HCT116 (cell line): Measurements from ENCODE around the gene CMIP. TPM values are rescaled to one million over a fixed set of nuclear protein-coding genes. Genes with fewer than 3 reads are reported as not detected.

Experiments
- ATAC-seq: fragments of 200-7000 bp; cut with Tn5 transposase; 2 replicates; pipeline ENCODE4 v1.9.1; 2020; ENCODE audit warnings: mild to moderate bottlenecking, moderate library complexity
- BruUV-seq: library from RNA; stranded (reverse); fragments of 400-500 nt; replicated peaks from 2 replicates; lab custom pipeline; 2021; lab: Mats Ljungman, UMichigan
- CTCF ChIA-PET: fragments of 300-600 bp; sonication (Branson Sonifier 250); formaldehyde crosslinking; loops from one replicate; lab custom pipeline; 2021; ENCODE audit warnings: antibody characterized with exemption; lab: Charles Lee
- POLR2A ChIA-PET: fragments of 300-600, 350-600 bp; sonication (Branson Sonifier 250); formaldehyde crosslinking; loops from one replicate; lab custom pipeline; 2021; ENCODE audit warnings: antibody characterized with exemption; lab: Charles Lee
- RAD21 ChIA-PET, 2 experiments: fragments of 300-600 bp; sonication (Branson Sonifier 250); formaldehyde crosslinking; loops; one replicate each; lab custom pipeline; 2023; ENCODE audit warnings: low total read pairs in 2 of 2; ENCODE audit not compliant: uncharacterized antibody in 2 of 2, unreplicated experiment in 2 of 2, low non-redundant PET in 1 of 2; lab: Charles Lee
- DNase-seq: peaks from one replicate; pipeline ENCODE4 v3.0.0-alpha.2; 2010; ENCODE audit warnings: low read depth, low spot score
- H2AFZ ChIP-seq: fragments of 200-600 bp; shearing (Covaris generic), sonication (generic); 2 replicates; pipeline ENCODE4 v1.6.1; 2017; ENCODE audit warnings: low read depth, mixed run types, mixed read lengths, antibody characterized with exemption, low read length; ENCODE audit not compliant: poor library complexity, severe bottlenecking
- H3K27ac ChIP-seq: 2 replicates; pipeline ENCODE4 v1.5.1; 2012; ENCODE audit warnings: low read depth, low read length
- H3K27me3 ChIP-seq: fragments of 200-600 bp; sonication (generic); 2 replicates; pipeline ENCODE4 v1.6.1; 2016; ENCODE audit warnings: mixed run types, low read length, mixed read lengths; ENCODE audit not compliant: insufficient read depth
- H3K36me3 ChIP-seq, 2 experiments: fragments of 200-500 bp in 1 of 2; fragments of 200-600 bp in 1 of 2; sonication (Bioruptor generic) in 1 of 2; sonication (generic) in 1 of 2; 2 replicates each; pipeline versions ENCODE4 v1.5.1 to v1.6.1; 2014 to 2016; ENCODE audit warnings: low read length in 2 of 2, inconsistent platforms in 1 of 2, mixed read lengths in 1 of 2, mixed run types in 1 of 2; ENCODE audit not compliant: insufficient read depth in 2 of 2, control insufficient read depth in 1 of 2
- H3K4me1 ChIP-seq, 2 experiments: fragments of 200-600 bp in 1 of 2; sonication (generic) in 1 of 2; 2 replicates each; pipeline versions ENCODE4 v1.5.1 to v1.6.1; 2012 to 2017; ENCODE audit warnings: low read length in 2 of 2, inconsistent platforms in 1 of 2, mild to moderate bottlenecking in 1 of 2, mixed read lengths in 1 of 2, mixed run types in 1 of 2, moderate library complexity in 1 of 2; ENCODE audit not compliant: insufficient read depth in 2 of 2, control insufficient read depth in 1 of 2
- H3K4me2 ChIP-seq: fragments of 200-600 bp; sonication (generic); 2 replicates; pipeline ENCODE4 v1.6.1; 2017; ENCODE audit warnings: mixed run types, low read length, mixed read lengths
- H3K4me3 ChIP-seq, 2 experiments: fragments of 200-600 bp in 1 of 2; sonication (generic) in 1 of 2; replicated peaks in 1 of 2; 2 replicates each; pipeline ENCODE4 v1.5.1; 2011 to 2016; ENCODE audit warnings: low read length in 2 of 2, control low read depth in 1 of 2, low read depth in 1 of 2, mild to moderate bottlenecking in 1 of 2, mixed read lengths in 1 of 2, mixed run types in 1 of 2
- H3K79me2 ChIP-seq: fragments of 200-600 bp; sonication (generic); 2 replicates; pipeline ENCODE4 v1.6.1; 2017; ENCODE audit warnings: mild to moderate bottlenecking, mixed run types, low read length, moderate library complexity, mixed read lengths; ENCODE audit not compliant: insufficient read depth
- H3K9ac ChIP-seq: fragments of 200-600 bp; sonication (generic); 2 replicates; pipeline ENCODE4 v1.6.1; 2016; ENCODE audit warnings: low read length, mixed read lengths
- H3K9me2 ChIP-seq: fragments of 200-600 bp; sonication (generic), shearing (Covaris generic); 2 replicates; pipeline ENCODE4 v1.6.1; 2017; ENCODE audit warnings: mixed run types, mild to moderate bottlenecking, moderate library complexity; ENCODE audit not compliant: insufficient read depth
- H3K9me3 ChIP-seq, 2 experiments: fragments of 200-500 bp in 1 of 2; fragments of 200-600 bp in 1 of 2; sonication (Bioruptor generic) in 1 of 2; sonication (generic) in 1 of 2; 2 replicates each; pipeline ENCODE4 v1.6.1; 2014 to 2017; ENCODE audit warnings: low read length in 2 of 2, mixed read lengths in 2 of 2, inconsistent platforms in 1 of 2, low read depth in 1 of 2, mild to moderate bottlenecking in 1 of 2, mixed run types in 1 of 2, moderate library complexity in 1 of 2; ENCODE audit not compliant: control insufficient read depth in 1 of 2, insufficient read depth in 1 of 2
- H4K20me1 ChIP-seq: fragments of 200-600 bp; sonication (generic), shearing (Covaris generic); 2 replicates; pipeline ENCODE4 v1.6.1; 2017; ENCODE audit warnings: mixed run types, mild to moderate bottlenecking, moderate library complexity; ENCODE audit not compliant: insufficient read depth
- ATF3 ChIP-seq: IDR thresholded peaks from 2 replicates; pipeline ENCODE4 v1.6.1; 2012
- CBX3 ChIP-seq: IDR thresholded peaks from 2 replicates; pipeline ENCODE4 v1.6.1; 2012; ENCODE audit warnings: low read depth
- CEBPB ChIP-seq: IDR thresholded peaks from 2 replicates; pipeline ENCODE4 v1.6.1; 2012; ENCODE audit warnings: low read depth
- CTCF ChIP-seq, 3 experiments: fragments of 200-600 bp in 1 of 3; sonication (generic) in 1 of 3; IDR thresholded peaks in 2 of 3; conservative IDR thresholded peaks in 1 of 3; 2 replicates each; pipeline ENCODE4 v1.5.1; 2012 to 2017; ENCODE audit warnings: low read depth in 2 of 3, low read length in 2 of 3, antibody characterized with exemption in 1 of 3, borderline replicate concordance in 1 of 3, control low read depth in 1 of 3, mild to moderate bottlenecking in 1 of 3, mixed read lengths in 1 of 3, mixed run types in 1 of 3, moderate library complexity in 1 of 3; ENCODE audit not compliant: insufficient read depth in 1 of 3
- EGR1 ChIP-seq: IDR thresholded peaks from 2 replicates; pipeline ENCODE4 v1.6.1; 2012; ENCODE audit warnings: low read depth
- EZH2 ChIP-seq: fragments of 200-600 bp; sonication (generic); IDR thresholded peaks from 2 replicates; pipeline ENCODE4 v1.6.1; 2017; ENCODE audit warnings: antibody characterized with exemption, mixed run types
- JUND ChIP-seq: IDR thresholded peaks from 2 replicates; pipeline ENCODE4 v1.6.1; 2012
- POLR2A ChIP-seq: IDR thresholded peaks from 2 replicates; pipeline ENCODE4 v1.7.0; 2011; ENCODE audit warnings: borderline replicate concordance; ENCODE audit not compliant: insufficient read depth, insufficient read length; ENCODE audit errors: extremely low read depth
- POLR2AphosphoS5 ChIP-seq: IDR thresholded peaks from 2 replicates; pipeline ENCODE4 v1.6.1; 2011; ENCODE audit warnings: mild to moderate bottlenecking, low read depth, low read length, moderate library complexity
- RAD21 ChIP-seq: IDR thresholded peaks from 2 replicates; pipeline ENCODE4 v1.6.1; 2012; ENCODE audit warnings: low read depth, mild to moderate bottlenecking
- SRF ChIP-seq: IDR thresholded peaks from 2 replicates; pipeline ENCODE4 v1.6.1; 2012; ENCODE audit warnings: low read depth
- YY1 ChIP-seq: IDR thresholded peaks from 2 replicates; pipeline ENCODE4 v1.6.1; 2011; ENCODE audit warnings: low read length, low read depth, moderate library complexity, mild to moderate bottlenecking; ENCODE audit not compliant: insufficient replicate concordance; ENCODE audit errors: extremely low read depth
- ZBTB33 ChIP-seq: IDR thresholded peaks from 2 replicates; pipeline ENCODE4 v1.6.1; 2011; ENCODE audit warnings: mild to moderate bottlenecking, low read length, moderate library complexity; ENCODE audit not compliant: insufficient replicate concordance; ENCODE audit errors: extremely low read depth
- ZFX ChIP-seq: fragments of 450-650 bp; IDR thresholded peaks from 2 replicates; pipeline ENCODE4 v1.6.1; 2017
- ZNF274 ChIP-seq: fragments of 200-500 bp; sonication (Bioruptor generic); IDR thresholded peaks from 2 replicates; pipeline ENCODE4 v1.6.1; 2014; ENCODE audit warnings: mild to moderate bottlenecking, low read depth, low read length, inconsistent platforms
- intact Hi-C: fragments of 100-400 bp; cut with micrococcal nuclease; formaldehyde crosslinking; loops from 2 replicates; pipeline ENCODE4 v1.10.0; 2022
- total RNA-seq: library from RNA; stranded (reverse); gene quantifications from one replicate; pipeline ENCODE4 v1.2.1, GENCODE V29; 2021; ENCODE audit not compliant: unreplicated experiment

The CMIP gene
- total RNA-seq, 1 experiment from 2014 or later, result 64.6 TPM

- ATAC-seq, result no peak
- Histone ChIP-seq H3K9me2 (no peaks in the 10 kb centered on the region), H2AFZ (no peak overlapping the region), H3K9me3 (no peaks in the 10 kb centered on the region), H3K36me3 (no peaks in the 10 kb centered on the region), H4K20me1 (no peaks in the 10 kb centered on the region; the same call in 1 of the 2 replicates), H3K4me3 (no peak overlapping the region), H3K79me2 (peaks cover 100% of the 10 kb centered on the region), H3K9ac (no peak overlapping the region), H3K27me3 (no peaks in the 10 kb centered on the region), H3K4me2 (peak overlapping the region; percentile 1; the same call in 1 of the 2 replicates), H3K27ac (no peak overlapping the region)
- BruUV-seq, result no TSS peak
- intact Hi-C loops, result no loop called here
- ChIA-PET RAD21 (no interaction called here), CTCF (no interaction called here)
- DNase-seq, result no peak
- TF ChIP-seq ZFX, result no peak
- TF ChIP-seq, all 23 proteins: peak for 0
- peaks cover 38 to 85% of the 10 kb centered on the region in 2 experiments for H3K4me1 ChIP-seq
- POLR2A ChIA-PET, result no interaction called here
Measured at GRCh38 chr16:81530296-81530721, 85.7 kb downstream of the CMIP start.

- no peaks in the 10 kb centered on the region; the same call in 1 of the 2 replicates for H4K20me1 ChIP-seq
- no TSS peak for BruUV-seq
- no peaks in the 10 kb centered on the region for H3K36me3 ChIP-seq
- no peak overlapping the region for H3K27ac ChIP-seq
- peaks cover 37 to 80% of the 10 kb centered on the region in 2 experiments for H3K4me1 ChIP-seq
- H3K9me3 ChIP-seq, result no peaks in the 10 kb centered on the region
- H2AFZ ChIP-seq, result no peak overlapping the region
- peak overlapping the region; percentile 27; the same call in 1 of the 2 replicates for H3K4me2 ChIP-seq
- ChIA-PET POLR2A (no interaction called here), RAD21 (no interaction called here), CTCF (no interaction called here)
- DNase-seq (no peak), ATAC-seq (no peak)
- TF ChIP-seq ATF3 (no peak), ZBTB33 (no peak), CBX3 (no peak), EGR1 (no peak), EZH2 (no peak), ZFX (no peak), JUND (no peak), SRF (no peak), CTCF (IDR thresholded peaks at IDR 0.05 in 2 of 3, conservative IDR thresholded peaks at IDR 0.05 in 1 of 3; ENCODE audit: borderline replicate concordance in 1 of 3, insufficient read depth in 1 of 3, low read depth in 2 of 3, low read length in 2 of 3) (no peak), POLR2AphosphoS5 (no peak), POLR2A (no peak), YY1 (no peak), RAD21 (no peak), CEBPB (no peak), ZNF274 (no peak)
- H3K27me3 ChIP-seq, result no peaks in the 10 kb centered on the region
- no peak overlapping the region for H3K9ac ChIP-seq
- H3K9me2 ChIP-seq, result no peaks in the 10 kb centered on the region
- H3K79me2 ChIP-seq, result peaks cover 100% of the 10 kb centered on the region
- no peak overlapping the region for H3K4me3 ChIP-seq
- intact Hi-C loops, result no loop called here
Measured at GRCh38 chr16:81530814-81531213, 86.2 kb downstream of the CMIP start.
